Measurements from ENCODE around the gene PLXNA3.

Gene PLXNA3

DNA sequence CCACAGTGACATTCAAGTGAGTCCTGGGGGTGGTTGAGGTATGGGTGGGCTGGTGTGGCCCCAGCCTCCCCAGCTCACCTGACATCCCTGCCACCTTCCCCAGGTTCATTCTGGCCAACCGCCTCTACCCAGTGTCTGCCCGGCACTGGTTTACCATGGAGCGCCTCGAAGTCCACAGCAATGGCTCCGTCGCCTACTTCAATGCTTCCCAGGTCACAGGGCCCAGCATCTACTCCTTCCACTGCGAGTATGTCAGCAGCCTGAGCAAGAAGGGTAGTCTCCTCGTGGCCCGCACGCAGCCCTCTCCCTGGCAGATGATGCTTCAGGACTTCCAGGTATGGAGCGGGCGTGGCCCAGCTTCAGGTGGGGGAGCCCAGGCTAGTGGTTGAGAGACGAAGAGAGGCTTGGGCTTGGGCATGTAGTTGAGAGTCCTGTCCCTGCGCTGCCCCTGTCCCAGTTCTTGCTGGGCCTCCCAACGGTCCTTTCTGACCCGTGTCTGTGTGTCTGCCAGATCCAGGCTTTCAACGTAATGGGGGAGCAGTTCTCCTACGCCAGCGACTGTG is 22.8 kb upstream of the PLXNA3 start:
- no peak for DNase-seq (ENCODE audit: low read depth)

DNA sequence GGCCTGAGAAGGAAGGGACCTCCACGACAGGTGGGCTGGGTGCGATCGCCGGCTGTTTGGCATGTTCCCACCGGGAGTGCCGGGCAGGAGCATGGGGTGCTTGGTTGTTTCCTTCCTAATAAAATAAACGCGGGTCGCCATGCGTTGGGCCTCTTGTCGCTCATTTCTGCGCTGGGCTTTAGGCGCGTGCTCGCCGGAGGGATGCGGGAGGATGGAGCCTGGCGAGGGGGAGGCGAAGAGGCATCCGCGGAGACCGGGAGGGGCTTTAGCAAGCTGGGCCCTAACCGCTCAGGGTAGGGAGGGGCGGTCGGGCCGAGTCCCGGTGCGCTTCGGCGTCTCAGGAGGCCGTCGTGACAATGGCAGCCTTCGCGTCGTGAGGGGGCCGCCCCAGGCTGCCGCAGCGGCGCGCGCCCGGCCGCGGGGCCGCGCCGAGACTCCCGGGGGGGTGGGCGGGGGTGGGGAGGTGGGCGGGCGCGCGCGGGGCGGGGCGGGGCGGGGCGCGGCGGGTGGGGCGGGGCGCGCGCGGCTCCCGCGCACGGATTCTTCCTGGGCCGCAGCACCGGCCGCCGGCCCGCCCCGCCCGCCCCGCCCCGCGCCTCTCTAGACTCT is 21.6 kb upstream of the PLXNA3 start:
- no peak for DNase-seq (ENCODE audit: low read depth)

DNA sequence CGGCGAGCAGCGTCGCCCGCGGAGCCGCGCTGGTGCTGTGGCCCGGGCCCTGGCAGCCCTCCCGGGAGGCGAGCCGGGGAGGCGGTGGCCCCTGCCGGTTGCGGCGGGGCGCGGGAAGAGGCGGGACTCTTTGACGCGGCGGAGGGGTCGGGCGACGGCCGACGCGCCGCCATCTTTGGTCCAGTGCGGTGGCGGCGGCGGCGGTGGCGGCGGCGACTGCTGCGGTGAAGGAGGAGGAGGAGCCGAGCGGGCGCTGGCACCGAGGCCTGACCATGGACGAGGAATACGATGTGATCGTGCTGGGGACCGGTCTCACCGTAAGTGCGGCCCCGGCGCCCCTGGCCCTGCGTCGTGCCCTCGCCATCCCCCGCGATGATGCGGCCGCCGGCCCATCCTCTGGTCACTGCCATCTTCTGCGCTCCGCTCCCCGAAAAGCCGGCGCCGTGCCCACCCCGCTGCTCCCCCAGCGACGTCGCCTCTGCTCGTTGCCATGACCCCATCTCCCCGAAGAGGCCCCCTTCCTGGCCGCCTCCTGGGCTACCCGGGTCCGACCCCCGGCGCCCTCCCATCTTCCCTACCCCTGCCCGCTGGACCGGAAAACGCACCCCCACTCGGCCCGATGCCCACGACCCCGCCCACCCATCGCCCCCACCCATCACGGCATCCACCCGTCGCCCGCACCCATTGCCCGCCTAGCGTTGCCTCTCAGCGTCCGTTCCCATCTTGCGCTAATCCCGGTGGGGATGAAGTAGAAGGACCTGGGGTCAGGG is 20.9 kb upstream of the PLXNA3 start, which contains the start of gene GDI1:
TSS of gene GDI1 (plus strand) at position 172 of the 770 bp plus-strand sequence. CDS start at position 273, 101 bp downstream.
- no peak for DNase-seq (ENCODE audit: low read depth)

DNA sequence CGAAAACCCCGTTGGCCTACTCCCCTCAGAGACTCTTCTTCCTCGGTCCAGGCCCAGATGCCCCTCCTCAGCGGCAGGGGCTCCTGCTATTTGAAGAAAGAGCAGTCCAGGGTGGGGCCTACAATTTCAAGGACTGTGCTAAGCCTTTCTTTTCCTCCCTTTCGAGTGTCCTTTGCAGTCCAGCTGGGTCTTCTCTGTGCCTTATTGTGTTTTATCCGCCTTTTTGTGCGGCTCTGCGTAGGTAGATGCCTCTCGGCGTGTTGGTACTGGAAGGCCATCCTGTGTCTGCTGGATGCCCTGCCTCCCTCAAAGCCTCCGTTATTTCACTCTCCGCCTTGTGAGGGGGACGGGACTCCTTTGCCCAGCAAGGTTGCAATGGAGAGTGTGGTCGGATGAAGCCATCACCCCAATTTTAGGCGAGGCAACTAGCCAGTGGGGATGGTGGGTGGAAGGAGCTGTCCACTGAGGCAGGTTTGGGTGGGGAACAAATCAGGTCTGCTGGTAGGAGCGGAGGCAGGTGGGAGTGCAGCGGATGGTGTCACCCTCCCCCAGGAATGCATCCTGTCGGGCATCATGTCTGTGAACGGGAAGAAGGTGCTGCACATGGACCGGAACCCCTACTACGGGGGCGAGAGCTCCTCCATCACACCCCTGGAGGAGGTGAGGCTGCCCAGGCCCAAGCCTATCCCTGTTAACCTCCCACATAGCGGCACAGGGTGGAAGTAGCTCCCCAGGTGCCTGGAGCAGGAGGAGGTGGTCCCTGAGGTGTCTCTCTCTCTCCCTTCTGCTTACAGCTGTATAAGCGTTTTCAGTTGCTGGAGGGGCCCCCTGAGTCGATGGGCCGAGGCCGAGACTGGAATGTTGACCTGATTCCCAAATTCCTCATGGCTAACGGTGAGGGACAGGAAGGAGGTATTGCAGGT is 19.8 kb upstream of the PLXNA3 start:
- no peak for DNase-seq (ENCODE audit: low read depth)

DNA sequence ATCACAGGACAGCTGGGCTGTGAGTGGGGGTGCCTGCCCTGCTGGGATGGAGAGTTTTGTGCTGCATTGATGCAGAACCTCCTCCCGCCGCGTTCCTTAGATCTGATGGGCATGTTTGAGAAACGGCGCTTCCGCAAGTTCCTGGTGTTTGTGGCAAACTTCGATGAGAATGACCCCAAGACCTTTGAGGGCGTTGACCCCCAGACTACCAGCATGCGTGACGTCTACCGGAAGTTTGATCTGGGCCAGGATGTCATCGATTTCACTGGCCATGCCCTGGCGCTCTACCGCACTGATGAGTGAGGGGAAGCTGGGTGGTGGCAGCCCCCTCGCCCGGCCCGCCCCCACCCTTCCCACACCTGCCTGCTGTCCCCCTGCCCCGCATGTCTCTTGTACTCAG is 18.2 kb upstream of the PLXNA3 start:
- DNase-seq (ENCODE audit: low read depth) = no peak

DNA sequence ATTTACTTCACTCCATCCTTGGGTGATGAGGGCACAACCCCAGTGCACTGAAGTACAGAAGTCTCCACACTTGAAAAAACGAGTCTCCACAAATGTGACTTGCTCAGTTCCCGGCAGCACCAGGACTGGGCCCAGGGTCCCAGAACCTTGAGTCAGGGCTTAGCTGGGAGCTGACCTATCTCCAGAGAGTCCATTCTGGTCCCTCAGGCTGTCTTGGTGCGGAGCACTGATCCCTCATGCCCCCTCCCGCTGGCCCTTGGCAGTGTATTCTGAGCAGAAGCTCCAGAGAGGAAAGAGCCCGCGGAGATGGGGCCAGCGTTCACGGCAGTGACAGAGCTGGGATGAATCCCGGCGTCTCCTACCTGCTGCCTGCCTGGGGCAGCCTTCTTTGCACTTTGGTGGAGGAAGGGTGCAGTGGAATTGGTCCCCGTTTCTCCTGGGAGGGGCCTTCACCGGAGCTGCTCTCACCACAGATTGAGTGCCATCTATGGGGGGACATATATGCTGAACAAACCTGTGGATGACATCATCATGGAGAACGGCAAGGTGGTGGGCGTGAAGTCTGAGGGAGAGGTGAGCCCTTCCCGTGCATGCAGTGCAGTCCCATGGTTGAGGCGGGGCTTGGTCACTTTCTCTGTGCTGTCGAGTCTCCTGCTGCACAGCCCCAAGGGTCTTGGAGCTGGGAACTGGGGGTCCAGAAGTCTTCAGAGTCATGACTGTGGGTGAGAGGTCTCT is 17.3 kb upstream of the PLXNA3 start:
- DNase-seq (ENCODE audit: low read depth) = no peak

DNA sequence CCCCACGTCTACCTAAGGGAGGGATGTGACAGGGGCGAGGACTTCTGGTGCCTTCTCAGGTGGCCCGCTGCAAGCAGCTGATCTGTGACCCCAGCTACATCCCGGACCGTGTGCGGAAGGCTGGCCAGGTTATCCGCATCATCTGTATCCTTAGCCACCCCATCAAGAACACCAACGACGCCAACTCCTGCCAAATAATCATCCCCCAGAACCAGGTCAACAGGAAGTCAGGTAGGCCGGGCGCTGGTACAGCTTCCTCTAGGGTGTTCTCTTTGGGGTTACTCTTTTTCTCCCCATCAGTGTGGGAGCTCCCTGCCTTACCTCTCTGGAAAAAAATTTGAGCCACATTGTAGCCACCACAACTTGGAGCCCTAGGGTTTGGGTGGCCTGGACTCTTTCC is 16.5 kb upstream of the PLXNA3 start:
- no peak for DNase-seq (ENCODE audit: low read depth)

DNA sequence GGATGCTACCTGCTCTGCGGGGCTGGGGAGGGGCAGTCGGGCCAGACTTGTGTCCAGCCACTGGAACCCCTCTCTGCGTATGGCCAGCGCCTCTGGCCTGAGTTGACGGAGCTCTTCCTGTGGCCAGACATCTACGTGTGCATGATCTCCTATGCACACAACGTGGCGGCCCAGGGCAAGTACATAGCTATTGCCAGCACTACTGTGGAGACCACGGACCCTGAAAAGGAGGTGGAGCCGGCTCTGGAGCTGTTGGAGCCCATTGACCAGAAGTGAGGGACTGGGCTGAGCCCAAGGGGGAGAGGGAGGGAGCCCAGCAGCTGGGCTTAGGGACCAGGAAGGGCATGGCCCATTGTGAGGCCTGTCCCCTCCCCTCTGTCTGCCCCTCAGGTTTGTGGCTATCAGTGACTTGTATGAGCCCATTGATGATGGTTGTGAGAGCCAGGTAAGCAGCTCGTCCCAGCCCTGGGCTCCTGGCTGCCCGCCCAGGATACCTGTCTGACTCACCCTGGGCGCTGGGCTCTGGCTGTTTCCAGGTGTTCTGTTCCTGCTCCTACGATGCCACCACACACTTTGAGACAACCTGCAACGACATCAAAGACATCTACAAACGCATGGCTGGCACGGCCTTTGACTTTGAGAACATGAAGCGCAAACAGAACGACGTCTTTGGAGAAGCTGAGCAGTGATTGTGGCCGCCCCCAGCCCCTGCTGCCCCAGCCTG is 15.9 kb upstream of the PLXNA3 start:
- no peak for DNase-seq (ENCODE audit: low read depth)

DNA sequence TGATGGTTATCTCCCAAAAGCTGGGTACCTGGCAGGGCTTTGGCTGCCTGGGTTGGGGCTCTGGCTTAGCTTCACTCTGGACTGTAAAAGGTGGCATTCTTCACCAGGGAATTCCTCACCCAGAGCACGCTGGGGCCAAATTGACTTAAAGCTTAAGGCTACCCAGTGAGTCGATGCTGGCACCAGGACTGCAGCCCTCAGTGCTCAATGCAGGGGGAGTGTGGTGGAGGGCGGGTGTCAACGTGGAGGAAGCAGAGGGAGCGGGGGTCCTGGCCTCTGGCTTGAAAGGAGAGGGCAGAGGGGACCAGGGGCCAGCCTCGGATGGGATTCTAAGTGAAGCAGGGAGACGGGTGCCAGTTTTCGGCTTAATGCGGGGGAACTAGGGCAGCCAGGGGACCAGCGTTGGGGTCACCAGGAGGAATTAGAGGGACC is 14.6 kb upstream of the PLXNA3 start:
- no peak for DNase-seq (ENCODE audit: low read depth)

DNA sequence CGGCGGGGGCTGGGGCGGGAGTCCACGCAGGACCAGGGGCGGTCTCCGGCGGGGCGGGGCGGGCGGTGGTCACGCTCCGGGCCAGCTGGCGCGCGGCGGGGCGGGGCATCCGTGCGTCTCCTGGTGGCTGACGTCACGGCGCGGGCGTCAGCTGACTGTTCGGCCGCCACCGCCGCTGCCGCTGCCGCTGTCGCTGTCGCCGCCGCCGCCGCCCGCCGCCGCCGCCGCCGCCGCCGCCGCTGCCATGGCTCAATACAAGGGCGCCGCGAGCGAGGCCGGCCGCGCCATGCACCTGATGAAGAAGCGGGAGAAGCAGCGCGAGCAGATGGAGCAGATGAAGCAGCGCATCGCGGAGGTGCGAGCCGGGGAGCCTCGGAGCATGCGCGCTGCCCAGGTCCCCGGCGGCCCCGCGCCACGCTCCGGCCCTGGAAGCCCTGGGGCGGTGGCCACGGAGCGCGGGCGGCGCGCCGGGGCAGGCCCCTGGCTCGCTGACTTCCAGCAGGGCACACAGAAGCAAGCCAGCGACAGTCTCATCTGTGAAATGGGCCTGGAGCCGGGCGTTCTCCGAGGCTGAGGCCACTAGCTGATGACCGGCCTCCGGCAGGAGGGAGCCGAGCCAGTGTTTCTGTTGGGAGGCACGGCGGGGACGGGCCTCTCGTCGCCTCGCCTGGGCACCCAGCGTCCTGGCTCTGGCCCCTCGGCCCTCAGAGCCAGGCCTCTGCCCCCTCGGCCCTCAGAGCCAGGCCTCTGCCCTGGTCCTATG is 13.9 kb upstream of the PLXNA3 start, which contains the start of gene FAM50A:
TSS of gene FAM50A (plus strand) at position 150 of the 763 bp plus-strand sequence. CDS start at position 245, 95 bp downstream.
- DNase-seq (ENCODE audit: low read depth) = no peak

DNA sequence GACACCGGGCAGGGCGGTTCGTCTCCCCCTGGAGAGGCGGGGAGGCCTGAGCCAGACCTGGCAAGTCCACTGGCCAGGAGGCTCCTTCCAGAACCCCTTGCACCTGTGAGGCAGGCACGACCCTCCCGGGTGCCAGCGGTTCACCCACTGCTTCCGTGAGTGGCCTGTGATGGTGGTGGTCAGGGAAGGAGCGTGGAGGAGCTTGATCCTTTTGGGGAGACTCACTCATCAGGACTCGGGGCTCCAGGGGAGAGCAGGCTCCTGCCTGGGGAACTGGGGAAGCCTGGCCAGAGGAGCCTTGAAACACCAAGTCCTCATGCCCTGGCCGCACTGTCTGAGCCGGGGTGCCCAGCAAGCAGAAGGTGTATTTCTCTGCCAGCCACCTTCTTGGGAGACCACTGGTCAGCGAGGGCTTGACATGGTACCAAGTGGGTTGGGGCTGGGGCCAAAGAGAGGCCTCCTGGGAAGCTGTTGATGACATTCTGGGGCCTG is 13.3 kb upstream of the PLXNA3 start:
- DNase-seq (ENCODE audit: low read depth) = no peak

DNA sequence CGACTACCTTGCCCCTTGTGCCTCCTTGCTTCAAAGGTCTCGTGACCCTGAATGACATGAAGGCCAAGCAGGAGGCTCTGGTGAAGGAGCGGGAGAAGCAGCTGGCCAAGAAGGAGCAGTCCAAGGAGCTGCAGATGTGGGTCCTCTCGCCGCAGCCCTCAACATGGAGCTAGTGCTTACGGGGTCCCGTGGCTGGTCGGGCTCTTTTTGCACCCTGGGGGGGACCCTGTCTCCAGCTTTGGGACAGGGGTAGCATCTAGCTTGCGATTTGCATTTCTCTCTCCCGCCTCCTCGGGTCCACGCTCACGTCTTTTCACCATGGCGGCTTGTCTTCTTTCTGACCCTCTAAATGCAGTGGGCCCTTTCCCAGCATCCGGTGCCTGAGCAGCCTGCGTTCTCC is 12.3 kb upstream of the PLXNA3 start:
- DNase-seq (ENCODE audit: low read depth) = no peak

DNA sequence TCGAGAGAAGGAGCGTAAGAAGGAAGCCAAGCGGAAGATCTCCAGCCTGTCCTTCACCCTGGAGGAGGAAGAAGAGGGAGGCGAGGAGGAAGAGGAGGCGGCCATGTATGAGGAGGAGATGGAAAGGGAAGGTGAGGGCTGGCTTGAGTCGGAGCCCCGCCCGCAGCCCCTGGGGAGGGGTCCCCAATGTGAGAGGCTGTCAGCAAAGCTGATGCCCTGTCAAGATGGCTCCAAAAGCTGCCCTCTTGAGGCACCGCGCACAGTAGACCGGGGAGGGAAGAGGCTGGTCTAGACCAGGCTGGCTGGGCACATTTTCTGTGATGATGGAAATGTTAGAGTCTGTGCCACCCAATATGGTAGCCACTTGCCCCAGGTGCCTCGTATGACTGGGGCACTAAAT is 11.7 kb upstream of the PLXNA3 start:
- DNase-seq (ENCODE audit: low read depth) = no peak

DNA sequence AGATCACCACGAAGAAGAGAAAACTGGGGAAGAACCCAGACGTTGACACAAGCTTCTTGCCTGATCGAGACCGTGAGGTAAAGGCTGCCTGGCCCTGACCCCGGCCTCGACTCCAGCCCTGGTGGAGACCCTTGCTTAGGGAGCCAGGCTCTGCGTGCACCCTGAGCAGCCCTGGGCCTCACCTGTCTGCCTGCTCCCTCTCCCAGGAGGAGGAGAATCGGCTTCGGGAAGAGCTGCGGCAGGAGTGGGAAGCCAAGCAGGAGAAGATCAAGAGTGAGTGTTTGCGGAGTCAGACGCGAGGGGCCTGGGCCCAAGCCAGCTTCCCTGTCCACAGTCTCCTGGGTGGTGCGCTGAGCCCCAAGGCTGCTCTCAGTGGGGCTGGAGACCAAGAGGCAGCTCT is 9.6 kb upstream of the PLXNA3 start:
- no peak for DNase-seq (ENCODE audit: low read depth)

DNA sequence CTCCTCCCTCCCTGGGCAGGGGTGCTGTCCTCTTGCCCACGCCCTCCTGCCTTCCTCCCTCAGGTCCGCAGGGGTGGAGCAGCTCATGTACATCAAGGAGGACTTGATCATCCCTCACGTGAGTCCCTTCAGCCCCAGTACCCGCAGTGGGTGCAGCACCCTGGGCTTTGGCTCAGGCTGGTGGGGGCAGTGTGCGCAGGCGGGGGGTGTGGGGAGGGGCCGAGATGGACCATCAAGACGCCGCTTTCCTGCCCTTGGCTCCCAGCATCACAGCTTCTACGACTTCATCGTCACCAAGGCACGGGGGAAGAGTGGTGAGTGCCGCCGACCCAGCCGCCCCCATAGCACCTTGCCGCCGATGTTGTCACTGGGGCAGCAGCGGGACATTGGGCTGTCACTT is 8.5 kb upstream of the PLXNA3 start:
- no peak for DNase-seq (ENCODE audit: low read depth)

DNA sequence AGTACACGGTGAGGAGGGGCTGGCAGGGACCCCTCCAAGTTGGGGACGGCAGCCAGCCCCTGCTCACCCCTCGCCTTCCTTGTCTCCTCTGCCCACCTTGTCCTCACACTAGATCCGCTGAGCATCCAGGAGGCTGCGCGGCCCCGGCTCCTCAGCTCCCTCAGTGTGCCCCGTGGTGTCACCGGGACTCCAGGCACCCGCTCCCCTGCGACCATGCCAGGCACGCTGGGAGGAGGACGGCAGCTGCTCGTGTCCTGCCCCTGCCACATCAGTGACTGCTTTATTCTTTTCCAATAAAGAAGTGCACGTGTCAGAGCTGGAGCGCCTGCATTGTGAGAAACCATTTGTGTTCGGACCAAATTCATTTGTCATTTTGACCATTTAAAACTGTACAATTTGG is 7.8 kb upstream of the PLXNA3 start:
- DNase-seq (ENCODE audit: low read depth) = no peak

DNA sequence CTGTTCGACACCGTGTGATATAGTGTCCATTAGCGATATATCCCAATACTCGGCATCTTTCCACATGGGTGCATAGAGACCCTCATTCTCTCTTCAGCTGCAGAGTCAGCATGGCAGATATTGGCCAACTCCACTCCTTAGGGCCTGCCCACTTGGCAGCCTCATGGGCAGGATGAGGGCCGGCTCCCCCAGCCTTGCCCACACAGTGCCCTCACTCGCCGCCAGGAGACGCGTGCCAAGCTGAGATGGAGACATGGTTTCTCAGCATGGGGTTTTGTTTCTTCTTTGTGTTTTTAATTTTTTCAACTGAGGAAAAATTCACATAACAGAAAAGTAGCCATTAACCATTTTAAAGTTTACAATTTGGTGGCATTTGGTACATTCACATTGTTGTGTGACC is 5.3 kb upstream of the PLXNA3 start:
- no peak for DNase-seq (ENCODE audit: low read depth)

DNA sequence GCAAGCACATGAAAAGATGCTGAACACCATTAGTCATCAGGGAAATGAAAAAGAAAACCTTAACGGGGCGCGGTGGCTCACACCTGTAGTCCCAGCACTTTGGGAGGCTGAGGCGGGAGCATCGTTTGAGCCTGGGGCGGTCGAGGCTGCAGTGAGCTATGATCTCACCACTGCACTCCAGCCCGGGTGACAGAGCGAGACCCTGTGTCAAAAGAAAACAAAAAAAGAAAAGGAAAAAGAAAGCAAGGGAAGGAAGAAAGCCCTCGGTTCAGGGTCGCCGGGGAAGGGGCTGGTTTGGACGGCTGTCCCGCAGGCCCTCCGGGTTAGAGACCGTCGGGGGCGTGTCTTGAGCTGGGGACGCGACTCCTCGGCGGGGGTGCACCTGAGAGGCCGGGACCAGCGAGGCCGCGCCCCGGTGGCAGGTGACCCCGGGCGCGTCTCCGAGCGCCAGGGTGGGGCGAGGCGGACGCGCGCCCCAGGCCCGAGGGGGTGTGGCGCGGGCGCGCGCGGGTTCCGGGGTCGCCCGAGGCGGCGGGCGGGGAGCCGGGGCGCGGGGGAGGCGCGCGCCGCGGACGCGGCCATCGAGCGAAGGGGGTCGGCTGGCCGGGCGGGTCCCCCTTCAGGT is 478 bp upstream of the PLXNA3 start:
- DNase-seq (ENCODE audit: low read depth) = no peak

Measured in GM04503 (cell line).